Tibial nerve (tissue), 3 donors: ENCODE measurements around the gene CREB3L1.

ENCODE experiments used
- CTCF ChIP-seq, 5 experiments: fragments of 200-600 bp in 3 of 5; fragments of 450-650 bp in 2 of 5; sonication (generic) in 3 of 5; IDR thresholded peaks; one replicate each; pipeline ENCODE4 v1.5.1; 2016 to 2019; ENCODE audit warnings: antibody characterized with exemption in 5 of 5, mild to moderate bottlenecking in 3 of 5, moderate library complexity in 2 of 5
- POLR2A ChIP-seq, 2 donors: fragments of 450-650 bp; IDR thresholded peaks; one replicate each; pipeline ENCODE4 v1.6.1; 2017; ENCODE audit warnings: antibody characterized with exemption in 2 of 2, mild to moderate bottlenecking in 2 of 2, moderate library complexity in 2 of 2

- no peak for TF ChIP-seq CTCF (IDR thresholded peaks at IDR 0.05)
- TF ChIP-seq POLR2A (IDR thresholded peaks at IDR 0.05), result no peak
These were observed 33.7 kb upstream of the CREB3L1 start for GRCh38 chr11:46243796-46244109.
